Breast epithelium (tissue), 3 donors: ENCODE measurements around the gene DNAJC22.

Source experiments
- CTCF ChIP-seq, 3 donors: fragments of 450-650 bp; IDR thresholded peaks; one replicate each; pipeline ENCODE4 v1.5.1; 2016 to 2017; ENCODE audit warnings: antibody characterized with exemption in 3 of 3, mild to moderate bottlenecking in 3 of 3, moderate library complexity in 3 of 3
- POLR2A ChIP-seq: fragments of 450-650 bp; IDR thresholded peaks from one replicate; pipeline ENCODE4 v1.6.1; 2016; ENCODE audit warnings: antibody characterized with exemption, mild to moderate bottlenecking, moderate library complexity
- POLR2AphosphoS5 ChIP-seq, 3 donors: sonication (generic); formaldehyde crosslinking; IDR thresholded peaks; one replicate each; pipeline ENCODE4 v1.6.1; 2017; ENCODE audit warnings: antibody characterized with exemption in 3 of 3

DNA sequence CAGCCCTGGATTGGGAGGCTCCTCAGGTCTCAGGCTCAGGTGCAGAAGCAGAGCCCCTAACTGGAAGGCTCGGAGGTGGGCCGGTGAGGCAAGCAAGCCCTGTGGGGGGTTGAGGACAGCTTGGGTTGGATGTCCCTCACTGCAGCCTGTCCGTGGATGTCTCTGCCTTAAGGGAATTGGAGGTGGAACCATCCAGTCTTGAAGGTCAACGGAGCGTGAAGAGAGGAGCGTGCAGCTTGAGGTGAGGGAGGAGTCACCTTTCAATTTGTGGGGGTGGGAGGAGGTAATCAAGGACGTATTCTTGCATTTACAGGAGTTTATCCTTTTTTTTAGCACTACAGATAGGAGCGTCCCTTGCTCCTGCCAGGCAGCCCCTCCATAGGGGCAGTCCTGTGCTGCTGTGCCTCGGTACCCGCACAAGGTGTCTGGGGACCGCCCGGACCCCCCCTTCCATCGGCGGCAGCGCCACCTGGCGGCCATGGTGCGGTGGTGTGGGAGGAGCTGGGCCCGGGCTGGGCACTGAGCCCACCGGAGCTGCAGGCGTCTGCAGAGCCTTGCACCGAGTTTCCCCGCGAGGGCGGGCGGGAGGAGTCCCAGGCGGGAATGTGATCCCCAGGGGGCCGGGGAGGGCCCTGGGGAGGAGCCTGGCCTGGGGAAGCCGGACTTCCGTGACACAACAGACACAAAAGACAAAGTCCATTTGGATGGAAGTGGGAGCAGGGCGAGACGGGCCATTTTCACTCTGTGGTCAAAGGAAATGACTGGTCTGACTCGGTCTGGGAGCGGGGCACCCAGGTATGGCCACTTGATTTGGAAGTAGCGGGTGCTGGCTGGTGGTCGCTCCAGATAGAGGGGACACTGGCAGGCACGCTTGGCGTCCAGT is 864 bp downstream of the DNAJC22 start:
- TF ChIP-seq CTCF (IDR thresholded peaks at IDR 0.05) (peak; percentile 80 to 87 (median 83)), POLR2A (no peak), POLR2AphosphoS5 (IDR thresholded peaks at IDR 0.05) (peak in 1 of 3 donors; percentile 14)
